ENCODE results near the gene SENP1.

- TF ChIP-seq CTCF (conservative IDR thresholded peaks at IDR 0.05) = no peak
- no peak for TF ChIP-seq ZFX (IDR thresholded peaks at IDR 0.05)
Observed at GRCh38 chr12:48063530-48063929, 42.3 kb downstream of the SENP1 start.
